K562 (cell line): Measurements from ENCODE around the gene MINK1. TPM values are rescaled to one million over a fixed set of nuclear protein-coding genes. Genes with fewer than 3 reads are reported as not detected.

Experiments used
- ATAC-seq: fragments of 200-7000 bp; cut with Tn5 transposase; 3 replicates; pipeline ENCODE4 v1.9.1; 2020; ENCODE audit warnings: moderate library complexity
- Bru-seq: library from RNA; stranded (reverse); fragments of 400-500 nt; gene quantifications from one replicate; lab custom pipeline; 2021; lab: Mats Ljungman, UMichigan
- BruChase-seq, 2 experiments: library from RNA; stranded (reverse); fragments of 400-500 nt; gene quantifications; one replicate each; lab custom pipeline; 2021; lab: Mats Ljungman, UMichigan
- BruUV-seq: library from RNA; stranded (reverse); fragments of 400-500 nt; replicated peaks from 2 replicates; lab custom pipeline; 2021; lab: Mats Ljungman, UMichigan
- CTCF ChIA-PET: fragments of 300-600 bp; formaldehyde crosslinking; extraction: SDS; loops from one replicate; lab custom pipeline; 2021; ENCODE audit warnings: low intra/inter-chr PET ratio; lab: Yijun Ruan, JAX
- POLR2A ChIA-PET: fragments of 300-600, 350-650 bp; sonication (Branson Sonifier 250); formaldehyde crosslinking; extraction: SDS; loops from one replicate; lab custom pipeline; 2021; ENCODE audit warnings: antibody characterized with exemption, inconsistent platforms; lab: Yijun Ruan, JAX
- DNase-seq, 4 experiments: peaks; one replicate each; pipeline versions ENCODE4 v3.0.0 to v3.0.0-alpha.2; 2011 to 2018; ENCODE audit warnings: low spot score in 3 of 4, mixed read lengths in 3 of 4; ENCODE audit errors: extremely low read depth in 1 of 4
- FAIRE-seq: peaks from 2 replicates; lab custom pipeline; 2011; peaks lifted over from hg19 to GRCh38; lab: Jason Lieb, UNC
- H2AFZ ChIP-seq: 2 replicates; pipeline ENCODE4 v1.6.0; 2011; ENCODE audit warnings: low read depth, low read length, control low read depth, inconsistent platforms
- H3K27ac ChIP-seq: fragments of 200-600 bp; 3 replicates; pipeline ENCODE4 v1.8.0; 2011; ENCODE audit warnings: low read depth, mild to moderate bottlenecking, control low read depth, inconsistent platforms, low read length, moderate library complexity, mixed read lengths; ENCODE audit errors: extremely low read depth
- H3K27me3 ChIP-seq, 2 experiments: fragments of 300-600 bp in 1 of 2; 2 replicates in 1 of 2; 3 replicates in 1 of 2; pipeline versions ENCODE4 v1.6.0 to v1.8.0; 2011; ENCODE audit warnings: inconsistent platforms in 2 of 2, low read length in 2 of 2, mild to moderate bottlenecking in 1 of 2, mixed read lengths in 1 of 2, moderate library complexity in 1 of 2; ENCODE audit not compliant: control insufficient read depth in 2 of 2, insufficient read depth in 2 of 2
- H3K36me3 ChIP-seq: fragments of 300-600 bp; 3 replicates; pipeline ENCODE4 v1.8.0; 2011; ENCODE audit warnings: mild to moderate bottlenecking, low read length, inconsistent platforms; ENCODE audit not compliant: control insufficient read depth, insufficient read depth
- H3K4me1 ChIP-seq, 2 experiments: fragments of 200-600 bp in 1 of 2; replicated peaks in 1 of 2; 2 replicates in 1 of 2; 3 replicates in 1 of 2; pipeline versions ENCODE4 v1.5.1 to v1.8.0; 2011; ENCODE audit warnings: inconsistent platforms in 2 of 2, low read length in 2 of 2, mild to moderate bottlenecking in 1 of 2, mixed read lengths in 1 of 2, moderate library complexity in 1 of 2; ENCODE audit not compliant: control insufficient read depth in 2 of 2, insufficient read depth in 2 of 2
- H3K4me2 ChIP-seq: 2 replicates; pipeline ENCODE4 v1.6.1; 2011; ENCODE audit warnings: low read length, control low read depth, inconsistent platforms, mixed read lengths; ENCODE audit not compliant: insufficient read depth
- H3K4me3 ChIP-seq: fragments of 200-600 bp; sonication (generic), shearing (Covaris generic); 2 replicates; pipeline ENCODE4 v1.5.1; 2016; ENCODE audit warnings: control low read depth, inconsistent platforms
- H3K79me2 ChIP-seq: fragments of 200-600 bp; 3 replicates; pipeline ENCODE4 v1.8.0; 2011; ENCODE audit warnings: low read length, inconsistent platforms; ENCODE audit not compliant: control insufficient read depth, insufficient read depth
- H3K9ac ChIP-seq, 2 experiments: 2 replicates each; pipeline versions ENCODE4 v1.6.0 to v1.6.1; 2011; ENCODE audit warnings: low read depth in 2 of 2, low read length in 2 of 2, control low read depth in 1 of 2, inconsistent platforms in 1 of 2, mild to moderate bottlenecking in 1 of 2, mixed read lengths in 1 of 2; ENCODE audit not compliant: insufficient read depth in 1 of 2
- H3K9me1 ChIP-seq: one replicate; pipeline ENCODE4 v1.6.0; 2011; ENCODE audit warnings: inconsistent platforms, mild to moderate bottlenecking, low read length, moderate library complexity; ENCODE audit not compliant: control insufficient read depth, insufficient read depth
- H3K9me3 ChIP-seq: replicated peaks from 2 replicates; pipeline ENCODE4 v1.5.1; 2011; ENCODE audit warnings: low read depth, low read length, inconsistent platforms; ENCODE audit not compliant: control insufficient read depth, insufficient read depth
- H4K20me1 ChIP-seq: replicated peaks from 2 replicates; pipeline ENCODE4 v1.6.1; 2011; ENCODE audit warnings: low read length, inconsistent platforms, mixed read lengths; ENCODE audit not compliant: control insufficient read depth, insufficient read depth
- BRF2 ChIP-seq: IDR thresholded peaks from 3 replicates; pipeline ENCODE4 v1.6.1; 2011; ENCODE audit warnings: borderline replicate concordance, mild to moderate bottlenecking; ENCODE audit not compliant: insufficient read length, insufficient read depth
- GTF2A2 ChIP-seq: IDR thresholded peaks from 2 replicates; pipeline ENCODE4 v1.6.1; 2016; ENCODE audit warnings: mild to moderate bottlenecking, missing genetic modification characterization, missing compliant biosample characterization
- JUND ChIP-seq, 2 experiments: IDR thresholded peaks; 2 replicates in 1 of 2; 3 replicates in 1 of 2; pipeline ENCODE4 v1.6.1; 2011; ENCODE audit warnings: borderline replicate concordance in 2 of 2, low read depth in 2 of 2, low read length in 2 of 2, improper control_type of control experiment in 1 of 2, missing biosample characterization in 1 of 2, missing genetic modification characterization in 1 of 2, missing genetic modification reagents in 1 of 2
- KDM5B ChIP-seq: fragments of 200-600 bp; sonication (generic); IDR thresholded peaks from 2 replicates; pipeline ENCODE4 v1.6.1; 2012; ENCODE audit warnings: low read depth, mild to moderate bottlenecking, moderate library complexity, low read length, control low read depth, inconsistent platforms; ENCODE audit not compliant: insufficient replicate concordance
- MIER1 ChIP-seq: fragments of 450-650 bp; IDR thresholded peaks from 2 replicates; pipeline ENCODE4 v1.6.1; 2016; ENCODE audit warnings: antibody characterized with exemption, mild to moderate bottlenecking, low read depth
- NR2F6 ChIP-seq: fragments of 450-650 bp; formaldehyde crosslinking; IDR thresholded peaks from 2 replicates; pipeline ENCODE4 v1.4.0; 2020; ENCODE audit warnings: mild to moderate bottlenecking
- RNF2 ChIP-seq: sonication (generic); IDR thresholded peaks from 2 replicates; pipeline ENCODE4 v1.6.1; 2016
- TBP ChIP-seq: optimal IDR thresholded peaks from 2 replicates; pipeline ENCODE3; 2011; ENCODE audit warnings: low read depth, low read length, improper control_type of control experiment
- ZBTB7A ChIP-seq: IDR thresholded peaks from 2 replicates; pipeline ENCODE4 v1.6.1; 2011; ENCODE audit warnings: low read depth, mild to moderate bottlenecking, low read length, moderate library complexity, borderline replicate concordance; ENCODE audit not compliant: control insufficient read depth
- WGBS: fragments of 100-300 bp; shearing (Covaris generic); methylation state at CpG from one replicate; pipeline ENCODE4 v1.1.6; 2016; ENCODE audit warnings: low coverage, mixed read lengths; ENCODE audit not compliant: insufficient coverage; ENCODE audit errors: missing lambda C conversion rate; 5-methylcytosine and 5-hydroxymethylcytosine counted together
- in situ Hi-C: fragments of 300-500 bp; cut with MboI; formaldehyde crosslinking; loops from 4 replicates; pipeline ENCODE4 v1.15.0; 2018; ENCODE audit warnings: inconsistent platforms, mixed read lengths
- intact Hi-C: fragments of 100-400 bp; cut with micrococcal nuclease; formaldehyde crosslinking; loops from 2 replicates; pipeline ENCODE4 v1.14.2; 2022
- long read RNA-seq, 3 experiments: library from polyadenylated mRNA in 2 of 3; library from RNA in 1 of 3; unstranded in 2 of 3; stranded (forward) in 1 of 3; transcript quantifications; one replicate each; pipeline ENCODE4 v2.0.0, GENCODE V29; 2019 to 2022
- polyA minus RNA-seq, 3 experiments: library from RNA; depleted of rRNA, polyadenylated mRNA; stranded (reverse); fragments of >200 nt; gene quantifications; 2 replicates each; pipeline ENCODE4 v1.2.3, GENCODE V29; 2011
- polyA plus RNA-seq, 8 experiments: library from polyadenylated mRNA; depleted of rRNA in 4 of 8; stranded (reverse) in 5 of 8; unstranded in 3 of 8; fragments of >200 nt; fragmentation: Nextera tagmentation in 2 of 8; fragmentation: Illumina TruSeq in 1 of 8; extraction: Ambion mirVana in 2 of 8; extraction: Trizol in 1 of 8; gene quantifications; 2 replicates each; pipeline versions ENCODE4 v1.2.1 to v1.2.3, GENCODE V29; 2011 to 2014; ENCODE audit warnings: inconsistent platforms in 1 of 8, missing spikeins in 1 of 8
- total RNA-seq, 7 experiments: library from RNA; depleted of rRNA in 6 of 7; stranded (reverse); fragments of >200 nt in 6 of 7; fragmentation: Illumina TruSeq in 2 of 7; extraction: Trizol in 2 of 7; gene quantifications; 2 replicates each; pipeline versions ENCODE4 v1.2.1 to v1.2.3, GENCODE V29; 2011 to 2021; ENCODE audit warnings: low replicate concordance in 1 of 7
- TF ChIP-seq, protein P1 (sequence below): fragments of 450-650 bp; IDR thresholded peaks from 2 replicates; pipeline ENCODE4 v1.7.1; 2018; ENCODE audit warnings: mild to moderate bottlenecking, low read depth; ENCODE audit not compliant: partially characterized antibody

The MINK1 gene
- 205 and 448 TPM in 2 replicates for total RNA-seq (2011; cell fraction: chromatin; rRNA removed; ENCODE audit: low replicate concordance)
- total RNA-seq (2011; cell fraction: nucleolus; rRNA removed), result 160 and 197 TPM in 2 replicates
- total RNA-seq (2011; cell fraction: nucleoplasm; rRNA removed), result 160 and 166 TPM in 2 replicates
- 14.1 and 17.2 TPM in 2 replicates for total RNA-seq (2014; rRNA removed)
- total RNA-seq (2014; rRNA removed; fragmentation: Illumina TruSeq; extraction: Trizol), result 12.3 and 14.9 TPM in 2 replicates
- 10.9 and 11.0 TPM in 2 replicates for total RNA-seq (2015; rRNA removed; fragmentation: Illumina TruSeq; extraction: Trizol)
- 43.3 and 54.2 TPM in 2 replicates for total RNA-seq (2021)
- 18.8 and 33.6 TPM in 2 replicates for polyA plus RNA-seq (2011; rRNA removed)
- 8.5 and 12.5 TPM in 2 replicates for polyA plus RNA-seq (2011; cell fraction: cytosol; rRNA removed)
- 151 and 169 TPM in 2 replicates for polyA plus RNA-seq (2011; cell fraction: nucleus; rRNA removed)
- polyA plus RNA-seq (2012), result 31.6 and 41.0 TPM in 2 replicates
- polyA plus RNA-seq (2014; fragmentation: Illumina TruSeq; extraction: Trizol), result 26.9 and 29.4 TPM in 2 replicates
- under 1 TPM; 0.11 to 0.28 TPM for polyA plus RNA-seq (2014; fragmentation: Nextera tagmentation; extraction: Ambion mirVana)
- polyA plus RNA-seq (2014; rRNA removed), result 28.2 and 45.4 TPM in 2 replicates
- polyA minus RNA-seq (2011; rRNA and poly(A)+ RNA removed), result 28.0 and 28.6 TPM in 2 replicates
- 15.7 and 18.2 TPM in 2 replicates for polyA minus RNA-seq (2011; cell fraction: cytosol; rRNA and poly(A)+ RNA removed)
- polyA minus RNA-seq (2011; cell fraction: nucleus; rRNA and poly(A)+ RNA removed), result 25.7 and 30.1 TPM in 2 replicates
- Bru-seq, nascent RNA, result percentile 67 among the genes with signal in this experiment
- BruChase-seq, experiment 1, labeled RNA remaining after a 2-hour chase, result percentile 59 among the genes with signal in this experiment
- BruChase-seq, experiment 2, labeled RNA remaining after a 6-hour chase, result percentile 60 among the genes with signal in this experiment
- long read RNA-seq, experiment 1, partial matches to known transcripts, result 11 of 23 reads
- long read RNA-seq, experiment 1, other reads (novel, unspliced or antisense), result 12 of 23 reads
- long read RNA-seq, experiment 2, full-length matches to known transcripts, result 4 of 29 reads
- long read RNA-seq, experiment 2, partial matches to known transcripts, result 15 of 29 reads
- long read RNA-seq, experiment 2, other reads (novel, unspliced or antisense), result 10 of 29 reads
- long read RNA-seq, experiment 3, partial matches to known transcripts, result 1 of 1 reads
- long read RNA-seq, experiment 3, other reads (novel, unspliced or antisense), result 0 of 1 reads

DNA sequence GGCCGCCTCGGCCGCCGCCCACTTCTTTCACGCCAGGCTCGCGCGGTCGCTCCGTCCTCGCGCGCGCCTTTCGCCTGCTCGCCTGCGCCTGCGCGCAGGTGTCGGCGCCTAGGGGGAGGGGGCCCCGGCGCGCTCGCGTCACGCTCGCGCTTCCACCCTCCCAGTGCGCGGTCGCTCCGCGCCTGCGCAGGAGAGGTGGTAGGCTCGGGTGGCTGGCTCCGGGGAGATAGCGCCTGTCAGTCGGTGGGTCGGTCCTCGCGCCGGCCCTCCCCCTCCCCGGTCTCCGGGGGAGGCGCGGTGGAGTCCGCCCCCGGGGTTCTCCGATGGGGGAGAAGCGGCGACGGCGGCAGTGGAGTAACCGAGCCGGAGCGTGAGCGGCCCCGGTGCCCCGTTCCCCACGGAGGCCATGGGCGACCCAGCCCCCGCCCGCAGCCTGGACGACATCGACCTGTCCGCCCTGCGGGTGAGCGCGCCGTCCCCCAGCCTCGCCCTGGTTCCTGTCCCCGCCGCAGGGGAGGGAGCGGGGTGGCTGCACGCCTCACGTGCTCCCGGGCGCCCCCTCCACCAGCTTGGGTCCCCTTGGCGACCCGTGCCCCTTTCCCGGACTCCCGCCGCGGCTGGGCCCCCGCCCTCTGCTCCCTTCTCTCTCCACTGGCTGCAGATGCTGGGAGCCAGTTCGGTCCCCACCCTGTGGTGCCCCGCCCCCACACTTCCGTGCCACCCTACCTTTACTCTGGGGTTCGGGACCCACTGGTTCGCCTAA lies at the start of gene MINK1:
Gene MINK1 (plus strand): TSS at position 163 of the 763 bp plus-strand sequence. CDS start 244 bp downstream, at position 407.
- peak within 1 kb of the TSS; percentile 77 to 93 for H3K9ac ChIP-seq
- H3K36me3 ChIP-seq, result peaks cover 14% of the 10 kb centered on the region; the same call in 2 of the 3 replicates
- no peaks in the 10 kb centered on the region for H3K27me3 ChIP-seq
- H3K4me3 ChIP-seq, result peak within 1 kb of the TSS; percentile 81
- H4K20me1 ChIP-seq, result no peaks in the 10 kb centered on the region
- WGBS, result under 1% methylated on average over 33 of the region's 91 CpGs
- no peaks in the 10 kb centered on the region for H3K9me3 ChIP-seq
- intact Hi-C loops (loop anchor here (1.0 kb wide), 1 partner anchor 37 kb away; the partner anchor contains the start of gene PSMB6), in situ Hi-C loops (no loop called here)
- H3K79me2 ChIP-seq, result peaks cover 50% of the 10 kb centered on the region
- H3K4me1 ChIP-seq, result peaks cover 25 to 37% of the 10 kb centered on the region in 2 experiments; a peak in 4 of 5 replicates
- H3K27ac ChIP-seq, result peak within 1 kb of the TSS; percentile 71
- BruUV-seq, result no TSS peak
- CTCF ChIA-PET, result no interaction called here
- ATAC-seq (peak; percentile 86), DNase-seq (peak; percentile 96 to 98 (median 98)), FAIRE-seq (no peak)
- peak within 1 kb of the TSS; percentile 77 for H2AFZ ChIP-seq
- peak within 1 kb of the TSS; percentile 94 for H3K4me2 ChIP-seq
- no peaks in the 10 kb centered on the region for H3K9me1 ChIP-seq
- POLR2A ChIA-PET, result interaction anchor here (0.7 kb wide), 1 partner anchor 880 kb away, joined by 3 read pairs; no protein-coding TSS in a partner anchor
- TF ChIP-seq, protein P1, sequence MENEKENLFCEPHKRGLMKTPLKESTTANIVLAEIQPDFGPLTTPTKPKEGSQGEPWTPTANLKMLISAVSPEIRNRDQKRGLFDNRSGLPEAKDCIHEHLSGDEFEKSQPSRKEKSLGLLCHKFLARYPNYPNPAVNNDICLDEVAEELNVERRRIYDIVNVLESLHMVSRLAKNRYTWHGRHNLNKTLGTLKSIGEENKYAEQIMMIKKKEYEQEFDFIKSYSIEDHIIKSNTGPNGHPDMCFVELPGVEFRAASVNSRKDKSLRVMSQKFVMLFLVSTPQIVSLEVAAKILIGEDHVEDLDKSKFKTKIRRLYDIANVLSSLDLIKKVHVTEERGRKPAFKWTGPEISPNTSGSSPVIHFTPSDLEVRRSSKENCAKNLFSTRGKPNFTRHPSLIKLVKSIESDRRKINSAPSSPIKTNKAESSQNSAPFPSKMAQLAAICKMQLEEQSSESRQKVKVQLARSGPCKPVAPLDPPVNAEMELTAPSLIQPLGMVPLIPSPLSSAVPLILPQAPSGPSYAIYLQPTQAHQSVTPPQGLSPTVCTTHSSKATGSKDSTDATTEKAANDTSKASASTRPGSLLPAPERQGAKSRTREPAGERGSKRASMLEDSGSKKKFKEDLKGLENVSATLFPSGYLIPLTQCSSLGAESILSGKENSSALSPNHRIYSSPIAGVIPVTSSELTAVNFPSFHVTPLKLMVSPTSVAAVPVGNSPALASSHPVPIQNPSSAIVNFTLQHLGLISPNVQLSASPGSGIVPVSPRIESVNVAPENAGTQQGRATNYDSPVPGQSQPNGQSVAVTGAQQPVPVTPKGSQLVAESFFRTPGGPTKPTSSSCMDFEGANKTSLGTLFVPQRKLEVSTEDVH, result no peak
- no peak for TF ChIP-seq KDM5B
- TF ChIP-seq GTF2A2 (tag), result no peak
- TF ChIP-seq BRF2, result no peak
- TF ChIP-seq TBP, result peak; percentile 11
- TF ChIP-seq ZBTB7A, result peak; percentile 58; the same call in 1 of the 2 replicates
- TF ChIP-seq MIER1, result no peak
- TF ChIP-seq RNF2, result no peak
- TF ChIP-seq NR2F6 (CRISPR knock-in tag), result no peak
- TF ChIP-seq JUND (IDR thresholded peaks at IDR 0.05; ENCODE audit: borderline replicate concordance, low read depth, low read length), result no peak
- no peak for TF ChIP-seq JUND (tag; IDR thresholded peaks at IDR 0.05; ENCODE audit: borderline replicate concordance, low read depth, low read length)
